K562 (cell line): ENCODE measurements around the gene RUNX3. TPM values are rescaled to one million over a fixed set of nuclear protein-coding genes. Genes with fewer than 3 reads are reported as not detected.

Experiments used
- ATAC-seq: fragments of 200-7000 bp; cut with Tn5 transposase; 3 replicates; pipeline ENCODE4 v1.9.1; 2020; ENCODE audit warnings: moderate library complexity
- BruUV-seq: library from RNA; stranded (reverse); fragments of 400-500 nt; replicated peaks from 2 replicates; lab custom pipeline; 2021; lab: Mats Ljungman, UMichigan
- CTCF ChIA-PET: fragments of 300-600 bp; formaldehyde crosslinking; extraction: SDS; loops from one replicate; lab custom pipeline; 2021; ENCODE audit warnings: low intra/inter-chr PET ratio; lab: Yijun Ruan, JAX
- POLR2A ChIA-PET: fragments of 300-600, 350-650 bp; sonication (Branson Sonifier 250); formaldehyde crosslinking; extraction: SDS; loops from one replicate; lab custom pipeline; 2021; ENCODE audit warnings: antibody characterized with exemption, inconsistent platforms; lab: Yijun Ruan, JAX
- DNase-seq, 4 experiments: peaks; one replicate each; pipeline versions ENCODE4 v3.0.0 to v3.0.0-alpha.2; 2011 to 2018; ENCODE audit warnings: low spot score in 3 of 4, mixed read lengths in 3 of 4; ENCODE audit errors: extremely low read depth in 1 of 4
- FAIRE-seq: peaks from 2 replicates; lab custom pipeline; 2011; peaks lifted over from hg19 to GRCh38; lab: Jason Lieb, UNC
- H2AFZ ChIP-seq: 2 replicates; pipeline ENCODE4 v1.6.0; 2011; ENCODE audit warnings: low read depth, low read length, control low read depth, inconsistent platforms
- H3K27ac ChIP-seq: fragments of 200-600 bp; 3 replicates; pipeline ENCODE4 v1.8.0; 2011; ENCODE audit warnings: low read depth, mild to moderate bottlenecking, control low read depth, inconsistent platforms, low read length, moderate library complexity, mixed read lengths; ENCODE audit errors: extremely low read depth
- H3K27me3 ChIP-seq, 2 experiments: fragments of 300-600 bp in 1 of 2; 2 replicates in 1 of 2; 3 replicates in 1 of 2; pipeline versions ENCODE4 v1.6.0 to v1.8.0; 2011; ENCODE audit warnings: inconsistent platforms in 2 of 2, low read length in 2 of 2, mild to moderate bottlenecking in 1 of 2, mixed read lengths in 1 of 2, moderate library complexity in 1 of 2; ENCODE audit not compliant: control insufficient read depth in 2 of 2, insufficient read depth in 2 of 2
- H3K36me3 ChIP-seq: fragments of 300-600 bp; 3 replicates; pipeline ENCODE4 v1.8.0; 2011; ENCODE audit warnings: mild to moderate bottlenecking, low read length, inconsistent platforms; ENCODE audit not compliant: control insufficient read depth, insufficient read depth
- H3K4me1 ChIP-seq, 2 experiments: fragments of 200-600 bp in 1 of 2; replicated peaks in 1 of 2; 2 replicates in 1 of 2; 3 replicates in 1 of 2; pipeline versions ENCODE4 v1.5.1 to v1.8.0; 2011; ENCODE audit warnings: inconsistent platforms in 2 of 2, low read length in 2 of 2, mild to moderate bottlenecking in 1 of 2, mixed read lengths in 1 of 2, moderate library complexity in 1 of 2; ENCODE audit not compliant: control insufficient read depth in 2 of 2, insufficient read depth in 2 of 2
- H3K4me2 ChIP-seq: 2 replicates; pipeline ENCODE4 v1.6.1; 2011; ENCODE audit warnings: low read length, control low read depth, inconsistent platforms, mixed read lengths; ENCODE audit not compliant: insufficient read depth
- H3K4me3 ChIP-seq: fragments of 200-600 bp; sonication (generic), shearing (Covaris generic); 2 replicates; pipeline ENCODE4 v1.5.1; 2016; ENCODE audit warnings: control low read depth, inconsistent platforms
- H3K79me2 ChIP-seq: fragments of 200-600 bp; 3 replicates; pipeline ENCODE4 v1.8.0; 2011; ENCODE audit warnings: low read length, inconsistent platforms; ENCODE audit not compliant: control insufficient read depth, insufficient read depth
- H3K9ac ChIP-seq, 2 experiments: 2 replicates each; pipeline versions ENCODE4 v1.6.0 to v1.6.1; 2011; ENCODE audit warnings: low read depth in 2 of 2, low read length in 2 of 2, control low read depth in 1 of 2, inconsistent platforms in 1 of 2, mild to moderate bottlenecking in 1 of 2, mixed read lengths in 1 of 2; ENCODE audit not compliant: insufficient read depth in 1 of 2
- H3K9me1 ChIP-seq: one replicate; pipeline ENCODE4 v1.6.0; 2011; ENCODE audit warnings: inconsistent platforms, mild to moderate bottlenecking, low read length, moderate library complexity; ENCODE audit not compliant: control insufficient read depth, insufficient read depth
- H3K9me3 ChIP-seq: replicated peaks from 2 replicates; pipeline ENCODE4 v1.5.1; 2011; ENCODE audit warnings: low read depth, low read length, inconsistent platforms; ENCODE audit not compliant: control insufficient read depth, insufficient read depth
- H4K20me1 ChIP-seq: replicated peaks from 2 replicates; pipeline ENCODE4 v1.6.1; 2011; ENCODE audit warnings: low read length, inconsistent platforms, mixed read lengths; ENCODE audit not compliant: control insufficient read depth, insufficient read depth
- ATF3 ChIP-seq, 2 experiments: fragments of 450-650 bp in 1 of 2; sonication (generic) in 1 of 2; formaldehyde crosslinking in 1 of 2; IDR thresholded peaks in 1 of 2; conservative IDR thresholded peaks in 1 of 2; 2 replicates each; pipeline versions ENCODE4 v1.6.1 to v1.8.1; 2016 to 2023; ENCODE audit warnings: mild to moderate bottlenecking in 2 of 2, moderate library complexity in 2 of 2, inconsistent platforms in 1 of 2, missing genetic modification reagents in 1 of 2
- ATF7 ChIP-seq: fragments of 450-650 bp; IDR thresholded peaks from 2 replicates; pipeline ENCODE4 v1.7.1; 2014; ENCODE audit warnings: mild to moderate bottlenecking, moderate library complexity
- FOXK1 ChIP-seq: sonication (generic); formaldehyde crosslinking; IDR thresholded peaks from 2 replicates; pipeline ENCODE4 v1.8.0; 2022; ENCODE audit warnings: missing genetic modification reagents, mild to moderate bottlenecking, borderline replicate concordance
- NCOA1 ChIP-seq: fragments of 450-650 bp; IDR thresholded peaks from 2 replicates; pipeline ENCODE4 v1.6.1; 2016; ENCODE audit warnings: low read depth
- NFIX ChIP-seq: fragments of 250-450 bp; sonication (Bioruptor Pico); IDR thresholded peaks from 2 replicates; pipeline ENCODE4 v1.4.0; 2020; ENCODE audit warnings: low read depth, mild to moderate bottlenecking, moderate library complexity
- PML ChIP-seq: IDR thresholded peaks from 2 replicates; pipeline ENCODE4 v1.6.1; 2012; ENCODE audit warnings: low read length, inconsistent platforms
- POU5F1 ChIP-seq: fragments of 150-350 bp; IDR thresholded peaks from 2 replicates; pipeline ENCODE4 v1.6.1; 2014; ENCODE audit warnings: borderline replicate concordance, low read length, low read depth, mild to moderate bottlenecking; ENCODE audit not compliant: partially characterized antibody
- RHOXF2B ChIP-seq: fragments of 250-450 bp; sonication (Bioruptor Pico); conservative IDR thresholded peaks from 2 replicates; pipeline ENCODE4 v1.5.1; 2021
- SMC3 ChIP-seq: conservative IDR thresholded peaks from 2 replicates; pipeline ENCODE4 v1.6.1; 2011; ENCODE audit warnings: low read depth, low read length, improper control_type of control experiment; ENCODE audit not compliant: insufficient read depth
- SRSF9 ChIP-seq: fragments of 200-400 bp; formaldehyde crosslinking; IDR thresholded peaks from 2 replicates; pipeline ENCODE4 v1.6.1; 2017; ENCODE audit warnings: low read depth, low read length, borderline replicate concordance
- ZBTB1 ChIP-seq: sonication (generic); formaldehyde crosslinking; IDR thresholded peaks from 2 replicates; pipeline ENCODE4 v1.8.1; 2023; ENCODE audit warnings: missing genetic modification reagents, low read depth, mild to moderate bottlenecking, borderline replicate concordance
- ZNF583 ChIP-seq: fragments of 250-450 bp; sonication (Bioruptor Pico); IDR thresholded peaks from 2 replicates; pipeline ENCODE4 v1.4.0; 2020
- WGBS: fragments of 100-300 bp; shearing (Covaris generic); methylation state at CpG from one replicate; pipeline ENCODE4 v1.1.6; 2016; ENCODE audit warnings: low coverage, mixed read lengths; ENCODE audit not compliant: insufficient coverage; ENCODE audit errors: missing lambda C conversion rate; 5-methylcytosine and 5-hydroxymethylcytosine counted together
- in situ Hi-C: fragments of 300-500 bp; cut with MboI; formaldehyde crosslinking; loops from 4 replicates; pipeline ENCODE4 v1.15.0; 2018; ENCODE audit warnings: inconsistent platforms, mixed read lengths
- intact Hi-C: fragments of 100-400 bp; cut with micrococcal nuclease; formaldehyde crosslinking; loops from 2 replicates; pipeline ENCODE4 v1.14.2; 2022
- polyA plus RNA-seq, 8 experiments: library from polyadenylated mRNA; depleted of rRNA in 4 of 8; stranded (reverse) in 5 of 8; unstranded in 3 of 8; fragments of >200 nt; fragmentation: Nextera tagmentation in 2 of 8; fragmentation: Illumina TruSeq in 1 of 8; extraction: Ambion mirVana in 2 of 8; extraction: Trizol in 1 of 8; gene quantifications; 2 replicates each; pipeline versions ENCODE4 v1.2.1 to v1.2.3, GENCODE V29; 2011 to 2014; ENCODE audit warnings: inconsistent platforms in 1 of 8, missing spikeins in 1 of 8
- total RNA-seq, 7 experiments: library from RNA; depleted of rRNA in 6 of 7; stranded (reverse); fragments of >200 nt in 6 of 7; fragmentation: Illumina TruSeq in 2 of 7; extraction: Trizol in 2 of 7; gene quantifications; 2 replicates each; pipeline versions ENCODE4 v1.2.1 to v1.2.3, GENCODE V29; 2011 to 2021; ENCODE audit warnings: low replicate concordance in 1 of 7

RUNX3 gene
- total and polyA plus RNA-seq, 9 of the 15 experiments (the other 6 are each of a cell fraction or from before 2014, with no cell fraction given), result 0.01 to 0.64 (median 0.09) TPM

- Histone ChIP-seq H3K79me2 (no peaks in the 10 kb centered on the region), H3K9ac (no peak overlapping the region), H3K27me3 (peaks cover 51 to 59% of the 10 kb centered on the region in 2 experiments), H3K9me3 (no peaks in the 10 kb centered on the region), H3K36me3 (no peaks in the 10 kb centered on the region), H3K27ac (no peak overlapping the region), H3K4me1 (peaks cover 0 to 3% of the 10 kb centered on the region in 2 experiments; a peak in 2 of 5 replicates), H3K4me2 (no peak overlapping the region), H4K20me1 (0 out of 2 replicates have a peak, but pooled peaks cover 6% of the 10 kb centered on the region), H3K9me1 (no peaks in the 10 kb centered on the region), H3K4me3 (no peak overlapping the region), H2AFZ (no peak overlapping the region)
- TF ChIP-seq ZNF583 (CRISPR knock-in tag), result no peak
- TF ChIP-seq SMC3, result no peak
- no peak for TF ChIP-seq NCOA1
- TF ChIP-seq RHOXF2B (CRISPR knock-in tag), result no peak
- no peak for TF ChIP-seq PML
- no peak for TF ChIP-seq NFIX (CRISPR knock-in tag)
- TF ChIP-seq ATF7, result peak; percentile 33; the same call in 1 of the 2 replicates
- no peak for TF ChIP-seq SRSF9
- no peak for TF ChIP-seq ZBTB1 (CRISPR knock-in tag)
- peak; percentile 21; the same call in 1 of the 2 replicates for TF ChIP-seq ATF3 (IDR thresholded peaks at IDR 0.05)
- no peak for TF ChIP-seq ATF3 (CRISPR knock-in tag; conservative IDR thresholded peaks at IDR 0.05)
- no peak for TF ChIP-seq POU5F1
- TF ChIP-seq FOXK1 (CRISPR knock-in tag), result no peak
- CTCF ChIA-PET, result interaction anchor here (0.7 kb wide), 1 partner anchor 667 kb away, joined by 4 read pairs; no protein-coding TSS in a partner anchor
- FAIRE-seq (no peak), DNase-seq (no peak), ATAC-seq (no peak)
- in situ Hi-C loops (no loop called here), intact Hi-C loops (no loop called here)
- BruUV-seq, result no TSS peak
- POLR2A ChIA-PET, result no interaction called here
- 0% methylated on average over 1 of the region's 1 CpG for WGBS
Measured at GRCh38 chr1:24873148-24873547, 56.9 kb downstream of the RUNX3 start.
